ENCODE data around the gene PISD. TPM values are rescaled to one million over a fixed set of nuclear protein-coding genes. Genes with fewer than 3 reads are reported as not detected.

The PISD gene
- total and polyA plus RNA-seq, 2 of the 8 experiments (the other 6 are each of a cell fraction or from before 2014, with no cell fraction given): 47.8 to 48.2 TPM

GRCh38 chr22:31620756-31621480 is 41.1 kb downstream of the PISD start:
- no peak overlapping the region for H2AK5ac ChIP-seq (ENCODE audit: low read depth, low read length)
- H4K5ac ChIP-seq (ENCODE audit: insufficient read length, low read depth, low read length): no peak overlapping the region
- H4K20me1 ChIP-seq (replicated peaks in 1 of 2; ENCODE audit: control insufficient read depth in 1 of 2, insufficient read depth in 2 of 2, low read length in 2 of 2): peaks cover 10 to 24% of the 10 kb centered on the region in 2 experiments
- H3K4me2 ChIP-seq (ENCODE audit: insufficient read depth in 1 of 2, low read depth in 2 of 2, low read length in 2 of 2): no peak overlapping the region
- POLR2A ChIA-PET (ENCODE audit: partially characterized antibody): interaction anchor here (1.5 to 3.9 kb wide), 2 partner anchors 10 to 12 kb away, joined by 5 to 17 read pairs; no protein-coding TSS in a partner anchor
- H2AFZ ChIP-seq (ENCODE audit: low read length): no peak overlapping the region
- H3K23me2 ChIP-seq (ENCODE audit: low read depth, low read length): no peaks in the 10 kb centered on the region; the same call in 1 of the 2 replicates
- no peak overlapping the region for H3K23ac ChIP-seq (ENCODE audit: insufficient read length)
- CTCF ChIA-PET (ENCODE audit: partially characterized antibody): interaction anchor here (1.0 to 1.9 kb wide), 5 partner anchors 8 to 18 kb away, joined by 3 to 12 read pairs (median 5); no protein-coding TSS in a partner anchor
- H3K4me3 ChIP-seq (ENCODE audit: extremely low read depth in 1 of 4, insufficient read depth in 2 of 4, low read depth in 3 of 4, low read length in 4 of 4): no peak overlapping the region
- H2BK12ac ChIP-seq (ENCODE audit: low read depth, low read length): no peak overlapping the region
- H4K8ac ChIP-seq (ENCODE audit: extremely low read depth, insufficient read depth, low read length): no peak overlapping the region; the same call in 1 of the 2 replicates
- TF ChIP-seq KDM5A (IDR thresholded peaks at IDR 0.05; ENCODE audit: low read length): no peak
- peaks cover 1 to 23% (median 16%) of the 10 kb centered on the region in 4 experiments for H3K4me1 ChIP-seq (replicated peaks in 1 of 4; ENCODE audit: control insufficient read depth in 3 of 4, insufficient read depth in 4 of 4, low read length in 3 of 4)
- no peak overlapping the region for H3K9ac ChIP-seq (replicated peaks in 1 of 4; ENCODE audit: extremely low read depth in 1 of 4, low read depth in 3 of 4, low read length in 3 of 4)
- no peak overlapping the region for H4K91ac ChIP-seq (replicated peaks; ENCODE audit: insufficient read length, low read length)
- peaks cover 2 to 27% (median 13%) of the 10 kb centered on the region in 4 experiments; a peak in 7 of 8 replicates for H3K36me3 ChIP-seq (ENCODE audit: control insufficient read depth in 2 of 4, insufficient read depth in 4 of 4, low read length in 3 of 4)
- no peak overlapping the region for H2BK20ac ChIP-seq (ENCODE audit: low read length)
- no peak overlapping the region for H2BK15ac ChIP-seq (ENCODE audit: low read length)
- no peaks in the 10 kb centered on the region for H3K9me3 ChIP-seq (ENCODE audit: insufficient read depth in 2 of 2, low read depth in 1 of 2, low read length in 1 of 2)
- no peak for FAIRE-seq
- no peak for DNase-seq (ENCODE audit: low read depth in 1 of 2, low spot score in 2 of 2)
- H3K4ac ChIP-seq (replicated peaks; ENCODE audit: insufficient read length, low read depth, low read length): no peak overlapping the region
- peaks cover 12% of the 10 kb centered on the region for H3K79me1 ChIP-seq (ENCODE audit: low read depth, low read length)
- H2BK120ac ChIP-seq (replicated peaks; ENCODE audit: low read depth, low read length): no peak overlapping the region
- 96% methylated on average over 19 of the region's 20 CpGs; no CpG with 5 or more reads in 1 of the 2 experiments for WGBS, 2 experiments (ENCODE audit: extremely low coverage in 1 of 2, insufficient coverage in 1 of 2, insufficient read length in 1 of 2, insufficient replicate concordance in 2 of 2, low coverage in 1 of 2, low lambda C conversion rate in 2 of 2, missing lambda C conversion rate in 1 of 2)
- H2BK5ac ChIP-seq (ENCODE audit: low read depth, low read length): no peak overlapping the region; the same call in 1 of the 2 replicates
- no peak overlapping the region for H3K56ac ChIP-seq (replicated peaks; ENCODE audit: insufficient read length, low read depth, low read length)
- no peak overlapping the region for H3K27ac ChIP-seq (ENCODE audit: low read depth, low read length)
- peaks cover 0 to 27% of the 10 kb centered on the region in 2 experiments; a peak in 1 of 4 replicates for H3K79me2 ChIP-seq (ENCODE audit: control insufficient read depth in 1 of 2, insufficient read depth in 2 of 2, low read length in 2 of 2)
- H3K18ac ChIP-seq (ENCODE audit: extremely low read depth, low read length): no peak overlapping the region
- H3K27me3 ChIP-seq (replicated peaks in 1 of 4; ENCODE audit: control insufficient read depth in 3 of 4, extremely low read depth in 1 of 4, insufficient read depth in 3 of 4, low read length in 3 of 4): no peaks in the 10 kb centered on the region
- H3K14ac ChIP-seq (ENCODE audit: insufficient read length): no peak overlapping the region

Measured in H1 (cell line).